H1 (cell line): ENCODE data around the gene CCDC51. TPM values are rescaled to one million over a fixed set of nuclear protein-coding genes. Genes with fewer than 3 reads are reported as not detected.

ENCODE experiments used
- ASH2L ChIP-seq: fragments of 200-600, 300-600 bp; sonication (generic); IDR thresholded peaks from one replicate; pipeline ENCODE4 v1.7.1; 2017; ENCODE audit warnings: low read length
- BCL11A ChIP-seq, 2 experiments: IDR thresholded peaks; one replicate each; pipeline ENCODE4 v1.6.1; 2011; ENCODE audit warnings: low read depth in 2 of 2, low read length in 2 of 2, mild to moderate bottlenecking in 2 of 2
- CBX8 ChIP-seq: fragments of 300-800, 300-1000 bp; sonication (generic); IDR thresholded peaks from 2 replicates; pipeline ENCODE4 v1.7.1; 2016; ENCODE audit warnings: low read depth, low read length, borderline replicate concordance
- CEBPB ChIP-seq: IDR thresholded peaks from 2 replicates; pipeline ENCODE4 v1.6.1; 2012; ENCODE audit warnings: low read depth, low read length
- CHD1 ChIP-seq: IDR thresholded peaks from 2 replicates; pipeline ENCODE4 v1.6.1; 2012; ENCODE audit warnings: low read depth, low read length, improper control_type of control experiment
- CHD2 ChIP-seq: IDR thresholded peaks from 2 replicates; pipeline ENCODE4 v1.6.1; 2012; ENCODE audit warnings: low read length, improper control_type of control experiment
- CTBP2 ChIP-seq: IDR thresholded peaks from 2 replicates; pipeline ENCODE4 v1.7.0; 2011; ENCODE audit warnings: borderline replicate concordance, mild to moderate bottlenecking, moderate library complexity, mixed read lengths, low read length; ENCODE audit not compliant: insufficient read depth, insufficient read length
- EZH2 ChIP-seq: fragments of 200-600 bp; sonication (generic); IDR thresholded peaks from 2 replicates; pipeline ENCODE4 v1.7.1; 2012; ENCODE audit warnings: low read depth, mild to moderate bottlenecking, moderate library complexity, low read length, inconsistent platforms; ENCODE audit not compliant: severe bottlenecking
- GABPA ChIP-seq: IDR thresholded peaks from 2 replicates; pipeline ENCODE4 v1.6.1; 2011; ENCODE audit warnings: mild to moderate bottlenecking, low read length, moderate library complexity, borderline replicate concordance; ENCODE audit not compliant: insufficient read depth
- KDM4A ChIP-seq: IDR thresholded peaks from one replicate; pipeline ENCODE4 v1.7.1; 2012; ENCODE audit warnings: low read depth, mild to moderate bottlenecking, moderate library complexity, low read length, inconsistent platforms; ENCODE audit not compliant: severe bottlenecking
- MAFK ChIP-seq: IDR thresholded peaks from 2 replicates; pipeline ENCODE4 v1.6.1; 2012; ENCODE audit warnings: low read depth, mild to moderate bottlenecking, improper control_type of control experiment, low read length
- PHF8 ChIP-seq: fragments of 200-600 bp; sonication (generic); conservative IDR thresholded peaks from 2 replicates; pipeline ENCODE4 v1.7.1; 2012; ENCODE audit warnings: low read depth, mild to moderate bottlenecking, inconsistent platforms, low read length, moderate library complexity
- RBBP5 ChIP-seq: IDR thresholded peaks from 2 replicates; pipeline ENCODE4 v1.7.1; 2012; ENCODE audit warnings: low read depth, mild to moderate bottlenecking, inconsistent platforms, low read length, moderate library complexity, borderline replicate concordance
- RFX5 ChIP-seq: IDR thresholded peaks from 2 replicates; pipeline ENCODE4 v1.6.1; 2011; ENCODE audit warnings: low read depth, low read length, improper control_type of control experiment, borderline replicate concordance
- SAP30 ChIP-seq: fragments of 300-600 bp; sonication (generic); IDR thresholded peaks from 2 replicates; pipeline ENCODE4 v1.7.1; 2012; ENCODE audit warnings: low read length, moderate library complexity, mild to moderate bottlenecking, inconsistent platforms; ENCODE audit not compliant: insufficient read depth, insufficient replicate concordance
- SIRT6 ChIP-seq: IDR thresholded peaks from one replicate; pipeline ENCODE4 v1.7.1; 2012; ENCODE audit warnings: low read length, inconsistent platforms
- SP1 ChIP-seq: IDR thresholded peaks from 2 replicates; pipeline ENCODE4 v1.6.1; 2011; ENCODE audit warnings: low read depth, low read length
- SP2 ChIP-seq: IDR thresholded peaks from 2 replicates; pipeline ENCODE4 v1.6.1; 2012; ENCODE audit warnings: mild to moderate bottlenecking, low read length, inconsistent platforms
- SRF ChIP-seq: IDR thresholded peaks from 2 replicates; pipeline ENCODE4 v1.6.1; 2011; ENCODE audit warnings: mild to moderate bottlenecking, low read depth, low read length, moderate library complexity
- TAF7 ChIP-seq: optimal IDR thresholded peaks from 2 replicates; pipeline ENCODE3; 2011; ENCODE audit warnings: low read depth, mild to moderate bottlenecking, inconsistent platforms, low read length, moderate library complexity, borderline replicate concordance
- TCF12 ChIP-seq: IDR thresholded peaks from 2 replicates; pipeline ENCODE4 v1.6.1; 2011; ENCODE audit warnings: low read depth, mild to moderate bottlenecking, low read length
- TEAD4 ChIP-seq: IDR thresholded peaks from 2 replicates; pipeline ENCODE4 v1.6.1; 2012; ENCODE audit warnings: low read depth, low read length, inconsistent platforms, mixed read lengths
- YY1 ChIP-seq: IDR thresholded peaks from 2 replicates; pipeline ENCODE4 v1.6.1; 2011; ENCODE audit warnings: low read depth, mild to moderate bottlenecking, low read length
- polyA plus RNA-seq, 7 experiments: library from polyadenylated mRNA; depleted of rRNA in 3 of 7; stranded (reverse) in 5 of 7; unstranded in 2 of 7; fragments of >200 nt in 5 of 7; fragments of 200-250 nt in 2 of 7; gene quantifications; 1 replicate in 5 of 7; 2 replicates in 1 of 7; 4 replicates in 1 of 7; pipeline versions ENCODE4 v1.2.1 to v1.2.3, GENCODE V29; 2011 to 2013; ENCODE audit warnings: missing spikeins in 2 of 7, mixed read lengths in 2 of 7
- total RNA-seq: library from RNA; stranded (reverse); fragmentation: NEBNext Ultra II Directional; extraction: Animal tissue kit (Norgen Biotek cat#: 25700); gene quantifications from 2 replicates; pipeline ENCODE4 v1.2.1, GENCODE V29; 2021
- TF ChIP-seq, protein P1 (sequence below): IDR thresholded peaks from 2 replicates; pipeline ENCODE4 v1.6.1; 2011; ENCODE audit warnings: low read length, improper control_type of control experiment

CCDC51 gene
- total and polyA plus RNA-seq, 2 of the 8 experiments (the other 6 are each of a cell fraction or from before 2014, with no cell fraction given) = 21.3 to 21.4 TPM

DNA sequence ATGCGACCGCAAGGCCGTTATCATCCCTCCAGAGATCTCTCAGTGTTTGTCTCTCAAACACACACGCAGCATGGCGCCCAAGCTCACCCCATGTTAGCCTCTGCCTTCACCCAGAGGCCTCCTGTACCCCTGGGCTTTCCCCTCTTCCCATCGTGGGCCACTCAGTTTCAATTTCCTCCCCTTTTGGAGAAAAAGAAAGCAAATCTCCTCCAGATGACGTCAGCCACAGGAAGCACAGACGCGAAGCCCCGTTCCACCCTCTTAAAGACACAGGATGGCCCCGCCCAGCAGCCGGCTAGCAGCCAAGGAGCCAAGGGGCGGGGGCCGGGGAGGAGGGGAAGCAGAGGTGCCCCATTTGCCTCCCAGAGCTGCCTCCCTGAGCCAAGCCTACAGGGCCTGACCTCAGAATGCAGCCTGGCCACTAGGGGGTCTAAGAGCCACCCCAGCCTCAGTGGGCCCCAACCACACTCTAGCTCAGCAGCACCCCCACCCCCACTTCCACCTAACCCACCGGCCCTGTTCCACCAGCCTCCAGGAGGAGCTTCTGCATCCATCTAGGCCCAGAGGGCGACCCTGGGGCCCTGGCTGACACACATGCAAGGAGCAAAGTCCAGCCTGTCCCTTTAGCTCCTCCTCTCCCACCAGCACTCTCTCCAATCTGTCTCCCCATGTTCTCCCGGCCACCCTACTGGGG is 33.2 kb upstream of the CCDC51 start (continued):
- TF ChIP-seq CHD2 (0 out of 2 replicates have a peak, but pooled peaks have one; percentile 15), CEBPB (no peak), GABPA (no peak; the same call in 1 of the 2 replicates), RBBP5 (no peak), SRF (no peak), EZH2 (no peak), TAF7 (no peak), CTBP2 (peak; percentile 77), SP1 (0 out of 2 replicates have a peak, but pooled peaks have one; percentile 61), CHD1 (no peak), ASH2L (no peak), TEAD4 (peak; percentile 8; the same call in 1 of the 2 replicates), TCF12 (0 out of 2 replicates have a peak, but pooled peaks have one; percentile 4), SAP30 (peak; percentile 51), SP2 (no peak), SIRT6 (no peak), BCL11A (IDR thresholded peaks at IDR 0.05; ENCODE audit: low read depth in 2 of 2, low read length in 2 of 2) (no peak), YY1 (peak; percentile 8), MAFK (peak; percentile 2; the same call in 1 of the 2 replicates), KDM4A (no peak), RFX5 (no peak), PHF8 (peak; percentile 50), CBX8 (no peak)
- TF ChIP-seq, protein P1, sequence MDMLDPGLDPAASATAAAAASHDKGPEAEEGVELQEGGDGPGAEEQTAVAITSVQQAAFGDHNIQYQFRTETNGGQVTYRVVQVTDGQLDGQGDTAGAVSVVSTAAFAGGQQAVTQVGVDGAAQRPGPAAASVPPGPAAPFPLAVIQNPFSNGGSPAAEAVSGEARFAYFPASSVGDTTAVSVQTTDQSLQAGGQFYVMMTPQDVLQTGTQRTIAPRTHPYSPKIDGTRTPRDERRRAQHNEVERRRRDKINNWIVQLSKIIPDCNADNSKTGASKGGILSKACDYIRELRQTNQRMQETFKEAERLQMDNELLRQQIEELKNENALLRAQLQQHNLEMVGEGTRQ = no peak
